Ovary (tissue), 9 donors: ENCODE results near the gene ABL1. TPM values are rescaled to one million over a fixed set of nuclear protein-coding genes. Genes with fewer than 3 reads are reported as not detected.
A peak's percentile ranks its signal among the peaks of the same experiment; 100 is the strongest.
"Not testable (repeated sequence)": the region's sequence is repeated elsewhere in the genome, so short reads cannot be mapped to it uniquely, and the experiment has no call there.

Experiments used
- DNase-seq, 5 donors: peaks; one replicate each; pipeline ENCODE4 v3.0.0-alpha.2; 2019 to 2020
- H3K27ac ChIP-seq, 2 donors: fragments of 200-600 bp; one replicate each; pipeline versions ENCODE4 v1.5.1 to v1.8.0; 2019 to 2022
- H3K27me3 ChIP-seq: fragments of 200-600 bp; one replicate; pipeline ENCODE4 v1.8.0; 2022
- H3K36me3 ChIP-seq: fragments of 200-600 bp; sonication (generic); one replicate; pipeline ENCODE4 v1.5.1; 2019
- H3K4me1 ChIP-seq: one replicate; pipeline ENCODE4 v1.8.1; 2013; ENCODE audit warnings: mild to moderate bottlenecking, moderate library complexity; ENCODE audit not compliant: insufficient read depth
- H3K4me3 ChIP-seq: fragments of 200-600 bp; sonication (generic); one replicate; pipeline ENCODE4 v1.5.1; 2017
- H3K9me3 ChIP-seq, 2 donors: fragments of 200-600 bp in 1 of 2; sonication (generic) in 1 of 2; one replicate each; pipeline versions ENCODE4 v1.5.1 to v1.8.1; 2013 to 2019; ENCODE audit warnings: mild to moderate bottlenecking in 1 of 2, moderate library complexity in 1 of 2
- CTCF ChIP-seq, 3 donors: fragments of 450-650 bp in 2 of 3; fragments of 200-600 bp in 1 of 3; IDR thresholded peaks; one replicate each; pipeline versions ENCODE4 v1.5.1 to v1.8.0; 2016 to 2022; ENCODE audit warnings: antibody characterized with exemption in 3 of 3, mild to moderate bottlenecking in 1 of 3
- EP300 ChIP-seq: sonication (generic); formaldehyde crosslinking; IDR thresholded peaks from one replicate; pipeline ENCODE4 v1.6.1; 2017; ENCODE audit warnings: antibody characterized with exemption
- POLR2A ChIP-seq: fragments of 450-650 bp; IDR thresholded peaks from one replicate; pipeline ENCODE4 v1.6.1; 2017; ENCODE audit warnings: antibody characterized with exemption, mild to moderate bottlenecking, moderate library complexity
- WGBS, 3 donors: extraction: QIAGEN DNeasy Blood & Tissue Kit in 1 of 3; methylation state at CpG; one replicate each; pipeline versions ENCODE4 v1.1.5 to v1.1.7; 2013 to 2017; 5-methylcytosine and 5-hydroxymethylcytosine counted together
- intact Hi-C, 4 donors: fragments of 100-400 bp; cut with DNase I; formaldehyde crosslinking; loops; one replicate each; pipeline versions ENCODE4 v1.11.0 to v1.15.1; 2022 to 2023
- polyA plus RNA-seq, 2 donors: library from polyadenylated mRNA; stranded (reverse); fragments of 200-250 nt in 1 of 2; fragments of 350-450 nt in 1 of 2; fragmentation: Illumina TruSeq in 1 of 2; extraction: RNeasy Lipid Tissue Mini Kit (QIAGEN cat#74804) in 1 of 2; gene quantifications; one replicate each; pipeline ENCODE4 v1.2.3, GENCODE V29; 2013 to 2014
- total RNA-seq, 7 donors: library from RNA; depleted of rRNA in 2 of 7; stranded (reverse); fragments of >200 nt in 2 of 7; fragmentation: NEBNext Ultra II Directional in 3 of 7; extraction: Animal tissue kit (Norgen Biotek cat#: 25700) in 3 of 7; gene quantifications; one replicate each; pipeline versions ENCODE4 v1.1.0 to v1.2.4, GENCODE V29; 2016 to 2023
- donor health status: DM: no; HTN: no; CAD: no; lungs with moderate emphysema.
- donor health status: DM: no; HTN: no; CAD: no.
- donor health status: Bipolar disorder and iron deficiency.
- donor health status: DM: yes; HTN: yes; CAD: no.
- donor health status: DM: no; HTN: no; CAD: no.
- donor health status: DM: yes; HTN: yes; CAD: no.

The ABL1 gene
- total and polyA plus RNA-seq, 9 donors, result 39.4 to 112 (median 75.1) TPM

GRCh38 chr9:130845901-130846481 lies 10.9 kb downstream of the ABL1 start:
- peaks cover 30% of the 10 kb centered on the region for H3K4me1 ChIP-seq
- DNase-seq, result peak in 3 of 5 donors; percentile 51 to 61 (median 61)
- H3K36me3 ChIP-seq, result no peaks in the 10 kb centered on the region
- H3K27me3 ChIP-seq, result no peaks in the 10 kb centered on the region
- peak overlapping the region; percentile 59 to 95 for H3K27ac ChIP-seq
- TF ChIP-seq POLR2A, result no peak
- no peak for TF ChIP-seq EP300
- no peak for TF ChIP-seq CTCF (IDR thresholded peaks at IDR 0.05)
- peak overlapping the region; percentile 28 for H3K4me3 ChIP-seq
- H3K9me3 ChIP-seq, result no peaks in the 10 kb centered on the region
- WGBS, 3 donors, result 3 to 9% (median 3%) methylated on average over 7 of the region's 7 CpGs
- intact Hi-C loops, result no loop called here

GRCh38 chr9:130846487-130847305 lies 11.6 kb downstream of the ABL1 start:
- peak overlapping the region; percentile 28 for H3K4me3 ChIP-seq
- H3K9me3 ChIP-seq, result no peaks in the 10 kb centered on the region
- intact Hi-C loops, result no loop called here
- H3K27ac ChIP-seq, result peak overlapping the region; percentile 59 to 95
- DNase-seq, result peak; percentile 67 to 84 (median 82)
- TF ChIP-seq POLR2A (no peak), CTCF (IDR thresholded peaks at IDR 0.05) (no peak), EP300 (peak; percentile 5)
- no peaks in the 10 kb centered on the region for H3K27me3 ChIP-seq
- H3K36me3 ChIP-seq, result no peaks in the 10 kb centered on the region
- 2 to 6% (median 3%) methylated on average over 12 of the region's 12 CpGs for WGBS, 3 donors
- H3K4me1 ChIP-seq, result peaks cover 26% of the 10 kb centered on the region

GRCh38 chr9:130847306-130848217 lies 12.5 kb downstream of the ABL1 start:
- Histone ChIP-seq H3K27ac (peak overlapping the region; percentile 59 to 95), H3K9me3 (no peaks in the 10 kb centered on the region), H3K27me3 (no peaks in the 10 kb centered on the region), H3K36me3 (no peaks in the 10 kb centered on the region), H3K4me3 (no peak overlapping the region), H3K4me1 (peaks cover 25% of the 10 kb centered on the region)
- 14 to 18% (median 14%) methylated on average over 13 of the region's 13 CpGs for WGBS, 3 donors
- TF ChIP-seq EP300, result peak; percentile 85
- no peak for TF ChIP-seq CTCF (IDR thresholded peaks at IDR 0.05)
- peak; percentile 35 for TF ChIP-seq POLR2A
- peak; percentile 66 to 91 (median 73) for DNase-seq
- intact Hi-C loops, result no loop called here

GRCh38 chr9:130848514-130848913 lies 13.5 kb downstream of the ABL1 start:
- WGBS, 3 donors, result 91 to 95% (median 94%) methylated on average over 8 of the region's 8 CpGs
- H3K27me3 ChIP-seq, H3K36me3 ChIP-seq, H3K9me3 ChIP-seq, H3K4me3 ChIP-seq, intact Hi-C loops: not testable (repeated sequence)
- H3K27ac ChIP-seq, result peak overlapping the region in 1 of 2 donors; percentile 95
- peak in 1 of 5 donors; percentile 13 for DNase-seq
- peaks cover 19% of the 10 kb centered on the region for H3K4me1 ChIP-seq
